IMR-90 (cell line): ENCODE results near the gene OVCA2. TPM values are rescaled to one million over a fixed set of nuclear protein-coding genes. Genes with fewer than 3 reads are reported as not detected.

Experiments used
- ATAC-seq: fragments of 200-7000 bp; cut with Tn5 transposase; 2 replicates; pipeline ENCODE4 v1.9.1; 2020; ENCODE audit warnings: low read depth, mild to moderate bottlenecking, moderate library complexity
- BruUV-seq: library from RNA; stranded (reverse); fragments of 400-500 nt; replicated peaks from 2 replicates; lab custom pipeline; 2021; lab: Mats Ljungman, UMichigan
- CTCF ChIA-PET: fragments of 300-600 bp; formaldehyde crosslinking; extraction: SDS; loops from one replicate; lab custom pipeline; 2021; ENCODE audit warnings: antibody characterized with exemption; lab: Yijun Ruan, JAX
- POLR2A ChIA-PET: fragments of 300-600 bp; sonication (Branson Sonifier 250); formaldehyde crosslinking; loops from one replicate; lab custom pipeline; 2022; ENCODE audit warnings: antibody characterized with exemption; ENCODE audit not compliant: unreplicated experiment; lab: Charles Lee
- DNase-seq: peaks from one replicate; pipeline ENCODE4 v3.0.0; 2013
- H2AFZ ChIP-seq: replicated peaks from 2 replicates; pipeline ENCODE3; 2013; ENCODE audit warnings: low read length, mild to moderate bottlenecking; ENCODE audit not compliant: poor library complexity
- H2AK5ac ChIP-seq: 2 replicates; pipeline ENCODE4 v1.6.1; 2013; ENCODE audit warnings: low read depth, low read length, inconsistent platforms
- H2AK9ac ChIP-seq: replicated peaks from 2 replicates; pipeline ENCODE3; 2013; ENCODE audit warnings: mild to moderate bottlenecking, low read depth, low read length, moderate library complexity; ENCODE audit not compliant: poor library complexity
- H2BK120ac ChIP-seq: 2 replicates; pipeline ENCODE4 v1.6.1; 2013; ENCODE audit warnings: low read depth, low read length, inconsistent platforms
- H2BK15ac ChIP-seq: 3 replicates; pipeline ENCODE4 v1.6.1; 2013; ENCODE audit warnings: low read depth, low read length, inconsistent platforms
- H2BK20ac ChIP-seq: 2 replicates; pipeline ENCODE4 v1.6.1; 2013; ENCODE audit warnings: low read depth, mild to moderate bottlenecking, inconsistent platforms, low read length, moderate library complexity
- H2BK5ac ChIP-seq: 2 replicates; pipeline ENCODE4 v1.6.1; 2013; ENCODE audit warnings: mild to moderate bottlenecking, low read depth, low read length, inconsistent platforms; ENCODE audit not compliant: poor library complexity, severe bottlenecking
- H3K14ac ChIP-seq: replicated peaks from 2 replicates; pipeline ENCODE4 v1.6.1; 2013; ENCODE audit warnings: low read depth, low read length, inconsistent platforms
- H3K18ac ChIP-seq: 2 replicates; pipeline ENCODE4 v1.6.1; 2013; ENCODE audit warnings: low read depth, low read length, control low read depth
- H3K23ac ChIP-seq: 2 replicates; pipeline ENCODE4 v1.6.1; 2013; ENCODE audit warnings: low read depth, low read length, inconsistent platforms
- H3K27ac ChIP-seq: 2 replicates; pipeline ENCODE4 v1.5.1; 2013; ENCODE audit warnings: mild to moderate bottlenecking, control low read depth, low read length; ENCODE audit not compliant: insufficient read depth
- H3K27me3 ChIP-seq: 2 replicates; pipeline ENCODE4 v1.6.1; 2013; ENCODE audit warnings: low read length; ENCODE audit not compliant: control insufficient read depth, insufficient read depth
- H3K36me3 ChIP-seq: 2 replicates; pipeline ENCODE4 v1.6.1; 2013; ENCODE audit warnings: low read length, mixed read lengths; ENCODE audit not compliant: control insufficient read depth, insufficient read depth
- H3K4ac ChIP-seq: 2 replicates; pipeline ENCODE4 v1.6.1; 2013; ENCODE audit warnings: low read depth, low read length, inconsistent platforms
- H3K4me1 ChIP-seq: 2 replicates; pipeline ENCODE4 v1.6.1; 2013; ENCODE audit warnings: low read length, mixed read lengths; ENCODE audit not compliant: control insufficient read depth, insufficient read depth
- H3K4me2 ChIP-seq: 2 replicates; pipeline ENCODE4 v1.6.1; 2013; ENCODE audit warnings: low read depth, mild to moderate bottlenecking, control low read depth, low read length, moderate library complexity
- H3K4me3 ChIP-seq: 2 replicates; pipeline ENCODE4 v1.5.1; 2013; ENCODE audit warnings: low read depth, mild to moderate bottlenecking, control low read depth, low read length, moderate library complexity; ENCODE audit not compliant: insufficient read depth
- H3K56ac ChIP-seq: 2 replicates; pipeline ENCODE4 v1.6.1; 2013; ENCODE audit warnings: low read length, inconsistent platforms; ENCODE audit not compliant: insufficient read depth; ENCODE audit errors: extremely low read depth
- H3K79me1 ChIP-seq, 2 experiments: 2 replicates each; pipeline ENCODE4 v1.6.1; 2013; ENCODE audit warnings: low read length in 2 of 2, inconsistent platforms in 1 of 2, low read depth in 1 of 2
- H3K9ac ChIP-seq: 2 replicates; pipeline ENCODE4 v1.6.1; 2013; ENCODE audit warnings: low read depth, low read length, control low read depth
- H3K9me1 ChIP-seq: 2 replicates; pipeline ENCODE4 v1.6.1; 2013; ENCODE audit warnings: low read length, inconsistent platforms; ENCODE audit not compliant: insufficient read depth
- H3K9me3 ChIP-seq: 2 replicates; pipeline ENCODE4 v1.6.1; 2013; ENCODE audit warnings: low read length; ENCODE audit not compliant: control insufficient read depth, insufficient read depth
- H4K20me1 ChIP-seq: 2 replicates; pipeline ENCODE4 v1.6.1; 2013; ENCODE audit warnings: low read length, inconsistent platforms; ENCODE audit not compliant: insufficient read depth
- H4K5ac ChIP-seq: 2 replicates; pipeline ENCODE4 v1.6.1; 2013; ENCODE audit warnings: mild to moderate bottlenecking, low read depth, low read length, control low read depth
- H4K8ac ChIP-seq, 2 experiments: 2 replicates each; pipeline ENCODE4 v1.6.1; 2013; ENCODE audit warnings: low read depth in 2 of 2, low read length in 2 of 2, control low read depth in 1 of 2, inconsistent platforms in 1 of 2
- H4K91ac ChIP-seq: 2 replicates; pipeline ENCODE4 v1.6.1; 2013; ENCODE audit warnings: low read depth, low read length, inconsistent platforms; ENCODE audit not compliant: insufficient read depth
- MXI1 ChIP-seq: IDR thresholded peaks from 2 replicates; pipeline ENCODE4 v1.6.1; 2012; ENCODE audit warnings: low read depth, mild to moderate bottlenecking, low read length, moderate library complexity, borderline replicate concordance
- POLR2A ChIP-seq: IDR thresholded peaks from 2 replicates; pipeline ENCODE4 v1.6.1; 2012; ENCODE audit warnings: mild to moderate bottlenecking, low read depth, low read length
- RCOR1 ChIP-seq: IDR thresholded peaks from 2 replicates; pipeline ENCODE4 v1.6.1; 2012; ENCODE audit warnings: mild to moderate bottlenecking, low read length, improper control_type of control experiment; ENCODE audit not compliant: insufficient replicate concordance
- WGBS, 2 experiments: methylation state at CpG; one replicate each; pipeline versions ENCODE4 v1.1.5 to v1.1.7; 2013; ENCODE audit warnings: missing lambda C conversion rate in 2 of 2; ENCODE audit not compliant: insufficient read length in 1 of 2; ENCODE audit errors: extremely low coverage in 2 of 2; 5-methylcytosine and 5-hydroxymethylcytosine counted together
- dilution Hi-C: fragments of 300-500 bp; cut with HindIII; formaldehyde crosslinking; loops from one replicate; pipeline ENCODE4 v1.14.3; 2018; ENCODE audit warnings: low sequenced_read_pairs; ENCODE audit not compliant: unreplicated experiment
- in situ Hi-C: fragments of 300-500 bp; cut with MboI; formaldehyde crosslinking; loops from 3 replicates; pipeline ENCODE4 v1.14.3; 2019; ENCODE audit warnings: low sequenced_read_pairs, inconsistent platforms, mixed read lengths
- intact Hi-C: fragments of 100-400 bp; cut with micrococcal nuclease; formaldehyde crosslinking; loops from 2 replicates; pipeline ENCODE4 v1.10.0; 2022
- polyA plus RNA-seq, 3 experiments: library from polyadenylated mRNA; depleted of rRNA; stranded (reverse); fragments of >200 nt; gene quantifications; 2 replicates each; pipeline ENCODE4 v1.2.3, GENCODE V29; 2012; ENCODE audit warnings: low replicate concordance in 1 of 3
- total RNA-seq: library from RNA; depleted of rRNA; stranded (reverse); fragments of >200 nt; gene quantifications from 2 replicates; pipeline ENCODE4 v1.2.3, GENCODE V29; 2012

Gene OVCA2
- total and polyA plus RNA-seq, 2 of the 4 experiments (the other 2 are of a cell fraction): 38.7 to 46.9 TPM

DNA sequence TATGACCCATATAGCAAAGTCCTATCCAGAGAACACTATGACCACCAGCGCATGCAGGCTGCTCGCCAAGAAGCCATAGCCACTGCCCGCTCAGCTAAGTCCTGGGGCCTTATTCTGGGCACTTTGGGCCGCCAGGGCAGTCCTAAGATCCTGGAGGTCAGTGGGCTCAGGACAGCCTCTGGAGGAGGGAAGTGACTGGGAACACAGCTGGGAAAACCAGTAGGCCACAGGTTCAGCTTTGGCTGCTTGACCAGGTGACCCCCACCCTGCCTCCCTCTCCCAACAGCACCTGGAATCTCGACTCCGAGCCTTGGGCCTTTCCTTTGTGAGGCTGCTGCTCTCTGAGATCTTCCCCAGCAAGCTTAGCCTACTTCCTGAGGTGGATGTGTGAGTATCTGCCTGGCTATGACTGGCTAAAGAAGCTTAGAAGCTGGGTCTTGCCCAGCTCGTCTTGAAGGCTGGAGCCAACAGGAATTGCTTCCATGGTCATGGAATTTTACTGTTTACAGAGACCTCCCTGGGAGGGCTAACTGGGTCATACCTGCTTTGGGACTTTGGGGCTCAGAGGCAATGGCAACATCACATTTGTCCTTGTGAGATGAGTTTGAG, 1.5 kb upstream of the OVCA2 start:
- Histone ChIP-seq H4K20me1 (peaks cover 11% of the 10 kb centered on the region; the same call in 1 of the 2 replicates), H3K23ac (no peak overlapping the region), H4K5ac (no peak overlapping the region), H3K4me1 (peaks cover 22% of the 10 kb centered on the region), H2AK9ac (peak overlapping the region; percentile 68), H3K18ac (no peak overlapping the region), H3K4ac (no peak overlapping the region), H3K4me2 (no peak overlapping the region), H3K14ac (no peak overlapping the region), H3K36me3 (peaks cover 50% of the 10 kb centered on the region), H3K27ac (no peak overlapping the region), H3K4me3 (no peak overlapping the region), H3K9me3 (no peaks in the 10 kb centered on the region), H3K9ac (no peak overlapping the region), H3K27me3 (no peaks in the 10 kb centered on the region), H2AFZ (no peak overlapping the region), H3K79me1 (peaks cover 22 to 37% of the 10 kb centered on the region in 2 experiments), H2BK5ac (no peak overlapping the region), H3K9me1 (peaks cover 21% of the 10 kb centered on the region), H3K56ac (no peak overlapping the region), H2BK15ac (no peak overlapping the region), H4K8ac (no peak overlapping the region), H2BK20ac (no peak overlapping the region), H2BK120ac (no peak overlapping the region), H2AK5ac (no peak overlapping the region), H4K91ac (no peak overlapping the region)
- BruUV-seq: no TSS peak
- WGBS, 2 experiments: 50% methylated on average over 1 of the region's 7 CpGs; no CpG with 5 or more reads in 1 of the 2 experiments
- POLR2A ChIA-PET: no interaction called here
- dilution Hi-C loops: no loop called here
- in situ Hi-C loops: loop anchor here (25.0 kb wide), 1 partner anchor 328 kb away; the partner anchor contains the start of genes TLCD2 and WDR81
- CTCF ChIA-PET: no interaction called here
- no peak for DNase-seq
- intact Hi-C loops: loop anchor here (5.0 kb wide), 1 partner anchor 323 kb away; no protein-coding TSS in a partner anchor
- ATAC-seq: no peak
- TF ChIP-seq MXI1: no peak
- TF ChIP-seq RCOR1: no peak
- peak; percentile 65; the same call in 1 of the 2 replicates for TF ChIP-seq POLR2A
